ENCODE measurements around the gene RAPGEF6.
"Not testable (repeated sequence)": the region's sequence is repeated elsewhere in the genome, so short reads cannot be mapped to it uniquely, and the experiment has no call there.

The RAPGEF6 gene, protein sequence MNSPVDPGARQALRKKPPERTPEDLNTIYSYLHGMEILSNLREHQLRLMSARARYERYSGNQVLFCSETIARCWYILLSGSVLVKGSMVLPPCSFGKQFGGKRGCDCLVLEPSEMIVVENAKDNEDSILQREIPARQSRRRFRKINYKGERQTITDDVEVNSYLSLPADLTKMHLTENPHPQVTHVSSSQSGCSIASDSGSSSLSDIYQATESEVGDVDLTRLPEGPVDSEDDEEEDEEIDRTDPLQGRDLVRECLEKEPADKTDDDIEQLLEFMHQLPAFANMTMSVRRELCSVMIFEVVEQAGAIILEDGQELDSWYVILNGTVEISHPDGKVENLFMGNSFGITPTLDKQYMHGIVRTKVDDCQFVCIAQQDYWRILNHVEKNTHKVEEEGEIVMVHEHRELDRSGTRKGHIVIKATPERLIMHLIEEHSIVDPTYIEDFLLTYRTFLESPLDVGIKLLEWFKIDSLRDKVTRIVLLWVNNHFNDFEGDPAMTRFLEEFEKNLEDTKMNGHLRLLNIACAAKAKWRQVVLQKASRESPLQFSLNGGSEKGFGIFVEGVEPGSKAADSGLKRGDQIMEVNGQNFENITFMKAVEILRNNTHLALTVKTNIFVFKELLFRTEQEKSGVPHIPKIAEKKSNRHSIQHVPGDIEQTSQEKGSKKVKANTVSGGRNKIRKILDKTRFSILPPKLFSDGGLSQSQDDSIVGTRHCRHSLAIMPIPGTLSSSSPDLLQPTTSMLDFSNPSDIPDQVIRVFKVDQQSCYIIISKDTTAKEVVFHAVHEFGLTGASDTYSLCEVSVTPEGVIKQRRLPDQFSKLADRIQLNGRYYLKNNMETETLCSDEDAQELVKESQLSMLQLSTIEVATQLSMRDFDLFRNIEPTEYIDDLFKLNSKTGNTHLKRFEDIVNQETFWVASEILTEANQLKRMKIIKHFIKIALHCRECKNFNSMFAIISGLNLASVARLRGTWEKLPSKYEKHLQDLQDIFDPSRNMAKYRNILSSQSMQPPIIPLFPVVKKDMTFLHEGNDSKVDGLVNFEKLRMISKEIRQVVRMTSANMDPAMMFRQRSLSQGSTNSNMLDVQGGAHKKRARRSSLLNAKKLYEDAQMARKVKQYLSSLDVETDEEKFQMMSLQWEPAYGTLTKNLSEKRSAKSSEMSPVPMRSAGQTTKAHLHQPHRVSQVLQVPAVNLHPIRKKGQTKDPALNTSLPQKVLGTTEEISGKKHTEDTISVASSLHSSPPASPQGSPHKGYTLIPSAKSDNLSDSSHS (N-terminal part only)

DNA sequence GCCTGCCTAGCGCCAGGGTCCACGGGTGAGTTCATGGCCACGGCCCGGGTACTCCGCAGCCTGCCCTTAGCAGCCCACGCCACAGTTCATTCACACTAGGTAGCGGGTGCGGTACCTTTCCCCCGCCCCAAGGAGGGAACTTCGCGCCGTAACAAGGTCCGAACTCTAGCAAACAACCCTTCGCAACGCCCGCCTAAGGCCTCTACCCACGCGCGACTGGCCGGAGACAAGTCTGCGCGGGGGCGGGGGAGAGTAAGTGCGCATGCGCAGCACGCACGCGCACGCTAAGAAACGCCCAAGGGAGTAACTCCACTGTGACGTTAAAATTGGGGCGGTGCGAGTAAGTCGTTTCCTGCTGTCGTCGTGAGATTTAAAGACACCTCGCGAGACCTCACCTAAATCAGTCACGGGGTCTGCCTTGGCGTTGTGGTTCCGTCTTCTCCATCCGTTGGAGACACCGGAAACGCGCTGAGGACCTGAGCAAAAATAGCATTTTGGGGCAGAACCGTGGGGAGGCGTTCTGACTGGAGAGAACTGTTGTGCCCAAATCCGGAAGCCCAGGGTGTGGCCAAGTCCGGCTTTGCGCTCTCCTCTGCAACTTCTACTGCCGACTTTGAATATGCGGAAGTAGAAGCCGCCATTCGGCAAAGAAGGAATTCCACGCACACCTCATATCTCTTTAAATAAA is at the start of gene RAPGEF6:
Gene RAPGEF6 (minus strand): TSS at position 234 of the 688 bp plus-strand sequence. CDS start 199 bp downstream, at position 35.
- peak; percentile 100 for DNase-seq

DNA sequence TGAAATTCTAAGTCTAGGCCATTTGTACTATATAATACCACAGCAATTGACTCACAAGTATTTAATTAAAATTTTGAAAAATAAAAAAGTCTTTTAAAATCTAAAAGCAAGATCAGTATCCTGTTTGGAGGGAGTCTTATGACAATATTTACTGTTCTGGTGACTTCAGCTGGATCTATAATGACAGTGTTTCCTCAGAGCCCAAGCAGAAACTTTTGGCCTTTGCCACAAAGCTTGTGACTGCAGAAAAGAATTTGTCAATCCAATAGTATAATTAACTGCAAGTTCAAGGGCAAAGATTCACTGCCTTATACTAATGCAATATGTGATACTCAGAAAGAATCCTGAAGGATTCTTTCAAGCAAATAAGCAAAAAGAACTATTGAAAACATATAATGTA is 49.6 kb upstream of the RAPGEF6 start:
- DNase-seq, result peak; percentile 12

DNA sequence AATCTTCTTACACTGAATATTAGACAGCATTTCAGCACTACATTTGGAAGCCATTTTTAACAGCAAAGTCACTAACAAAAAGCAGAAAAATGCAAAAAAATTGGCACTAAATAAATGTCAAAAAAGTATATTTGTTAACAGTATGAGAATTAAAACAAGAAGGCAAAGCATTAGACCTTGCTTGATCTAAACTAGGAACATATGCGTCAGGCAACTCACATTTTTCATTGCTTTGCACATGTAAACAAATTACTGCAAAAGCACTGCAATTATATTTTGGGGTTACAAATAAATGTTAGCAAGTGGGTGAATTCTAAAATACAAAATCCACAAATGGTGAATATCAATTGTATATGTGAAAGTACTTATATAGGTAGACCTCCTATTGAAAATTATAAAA is 49.0 kb upstream of the RAPGEF6 start:
- DNase-seq, result no peak

DNA sequence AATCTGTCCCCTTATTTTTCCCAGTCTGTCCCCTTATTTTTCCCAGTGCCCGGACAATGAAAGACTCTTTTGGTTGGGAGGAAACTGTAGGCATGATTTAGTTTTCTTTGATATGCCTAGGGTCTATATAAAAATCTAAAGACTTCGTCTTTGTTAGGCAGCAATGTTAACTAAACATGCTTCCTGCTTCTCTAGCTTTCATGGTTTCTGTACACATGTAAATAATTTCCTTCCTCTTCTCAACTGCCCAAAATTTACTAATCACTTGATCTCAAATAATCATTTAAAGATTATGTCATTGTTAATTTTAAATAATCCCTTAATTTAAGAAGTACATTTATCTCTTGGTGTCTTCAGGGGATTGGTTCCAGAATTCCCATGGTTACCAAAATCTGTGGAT is 47.8 kb upstream of the RAPGEF6 start:
- peak; percentile 3 for DNase-seq

DNA sequence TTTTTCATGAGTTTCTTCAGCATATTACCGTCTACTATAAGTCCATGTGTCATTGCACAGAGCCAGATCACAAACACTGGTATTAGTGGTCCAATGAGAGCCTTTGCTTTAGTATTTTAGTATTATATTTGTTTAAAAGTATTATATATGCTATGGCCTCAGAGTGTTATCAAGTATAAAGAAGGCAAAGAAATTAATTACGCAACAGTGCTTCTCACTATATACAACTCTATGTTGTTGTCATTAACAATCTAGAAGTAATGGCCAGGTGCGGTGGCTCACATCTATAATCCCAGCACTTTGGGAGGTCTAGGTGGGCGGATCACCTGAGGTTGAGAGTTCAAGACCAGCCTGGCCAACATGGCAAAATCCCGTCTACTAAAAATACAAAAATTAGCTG is 47.1 kb upstream of the RAPGEF6 start:
- no peak for DNase-seq

DNA sequence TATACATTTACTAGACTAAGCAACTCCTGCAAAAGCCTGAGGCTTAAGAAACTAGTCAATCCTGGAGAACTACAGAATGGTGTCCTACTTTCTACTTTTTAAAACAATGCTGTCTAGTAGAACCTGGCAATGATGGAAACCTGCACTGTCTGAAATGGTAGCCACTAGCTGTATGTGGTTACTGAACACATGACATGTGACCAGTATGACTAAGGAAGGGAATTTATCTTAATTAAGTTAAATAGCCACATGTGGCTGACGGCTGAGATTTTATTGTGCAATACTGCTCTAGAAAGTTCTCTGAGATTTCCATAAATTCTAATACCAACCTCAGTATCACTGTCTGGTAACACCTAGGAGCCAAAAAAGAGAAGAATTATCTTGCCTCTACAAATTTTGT is 44.9 kb upstream of the RAPGEF6 start:
- DNase-seq, result peak; percentile 59

DNA sequence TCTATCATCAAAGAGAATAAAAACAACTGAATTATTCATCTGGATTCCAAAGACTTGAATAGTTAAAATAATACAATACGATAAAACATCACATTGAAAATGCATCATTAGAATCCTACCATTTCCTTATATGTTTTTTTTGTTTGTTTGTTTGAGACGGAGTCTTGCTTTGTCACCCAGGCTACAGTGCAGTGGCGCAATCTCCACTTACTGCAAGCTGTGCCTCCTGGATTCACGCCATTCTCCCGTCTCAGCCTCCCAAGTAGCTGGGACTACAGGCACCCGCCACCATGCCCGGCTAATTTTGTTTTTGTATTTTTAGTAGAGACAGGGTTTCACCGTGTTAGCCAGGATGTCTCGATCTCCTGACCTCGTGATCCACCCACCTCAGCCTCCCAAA is 43.2 kb upstream of the RAPGEF6 start:
- not testable (repeated sequence) for DNase-seq

DNA sequence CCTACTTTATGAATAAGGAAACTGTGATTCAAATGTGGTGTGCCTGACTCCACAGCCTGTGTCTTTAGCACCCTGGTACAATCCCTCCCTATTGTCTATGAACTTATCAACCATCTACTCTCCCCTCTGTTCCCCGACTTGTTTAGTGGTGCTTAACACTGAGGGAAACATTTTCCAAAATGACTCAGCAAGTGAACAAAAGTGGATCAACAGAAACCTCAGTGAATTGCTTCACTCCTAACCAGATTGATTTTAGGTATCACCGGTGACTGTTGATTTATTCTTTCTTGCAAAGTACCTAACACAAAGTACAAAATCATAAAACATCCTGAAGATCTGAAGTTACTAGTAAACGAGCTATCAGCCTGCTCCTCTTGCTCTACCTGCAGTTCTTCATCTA is 42.1 kb upstream of the RAPGEF6 start:
- DNase-seq, result no peak

DNA sequence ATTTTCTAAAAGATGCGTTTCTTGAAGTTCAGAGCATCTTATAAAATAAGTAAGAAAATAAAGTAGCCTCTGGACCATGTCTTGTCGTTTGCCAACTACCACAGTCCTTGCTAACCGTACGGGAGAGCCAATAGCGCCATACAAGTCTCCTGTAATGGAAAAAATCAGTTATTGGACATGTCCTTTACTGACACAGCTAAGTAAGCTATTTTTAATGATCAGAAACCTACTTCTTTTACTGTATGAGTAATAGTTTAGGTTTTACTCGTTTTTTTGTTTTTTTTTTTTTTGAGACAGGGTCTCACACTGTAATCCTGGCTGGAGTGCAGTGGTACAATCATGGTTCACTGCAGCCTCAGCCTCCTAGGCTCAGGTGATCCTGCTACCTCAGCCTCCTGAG is 37.7 kb upstream of the RAPGEF6 start:
- DNase-seq, result no peak

DNA sequence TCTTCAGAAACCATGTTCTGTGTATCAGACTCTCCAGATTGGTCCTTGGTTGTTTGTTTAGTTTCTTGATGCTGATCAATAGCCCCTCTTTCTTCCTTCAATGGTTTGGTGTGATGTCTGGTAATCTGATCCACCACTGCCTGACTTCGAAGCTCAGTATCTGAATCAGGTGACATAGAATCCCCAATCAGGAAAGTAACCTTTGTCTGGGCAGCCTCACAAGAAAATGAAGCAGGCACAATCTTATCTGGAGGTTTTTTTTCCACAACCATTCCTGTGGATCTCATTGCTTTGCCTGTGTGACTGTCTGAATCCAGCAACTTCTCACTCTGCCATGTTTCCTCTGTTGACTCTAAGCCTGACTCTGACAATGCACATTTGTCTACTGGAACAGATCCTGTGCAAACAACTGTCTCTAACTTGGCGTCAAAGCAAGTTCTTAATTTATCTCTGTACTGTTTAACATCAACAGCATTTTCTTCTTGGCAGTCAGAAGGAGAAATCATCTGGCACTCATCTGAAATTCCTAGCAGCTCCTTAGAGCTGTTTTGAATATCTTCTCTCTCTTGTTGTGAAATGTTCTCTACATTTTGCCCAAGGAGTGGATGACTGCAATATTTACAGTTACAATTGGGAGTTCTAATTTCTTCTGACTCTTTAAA is 37.1 kb upstream of the RAPGEF6 start:
- DNase-seq, result no peak

DNA sequence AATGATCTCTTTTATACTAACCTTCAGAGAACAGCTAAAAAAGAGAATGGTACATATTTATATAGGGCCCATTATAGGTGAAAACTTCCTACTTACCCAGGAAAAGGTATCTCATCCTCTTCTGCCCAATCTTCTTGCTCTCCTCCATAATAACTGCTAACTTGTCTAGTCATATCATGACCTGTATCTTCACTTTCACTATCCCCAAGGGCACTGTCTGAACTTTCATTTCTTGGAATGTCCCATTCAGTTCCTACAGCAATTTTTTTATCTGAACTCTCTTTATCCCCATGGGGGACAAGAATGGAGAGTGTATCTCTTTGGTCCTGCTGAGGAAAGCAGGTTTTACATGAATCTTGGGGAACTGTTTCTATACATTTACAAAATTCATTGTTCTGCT is 36.4 kb upstream of the RAPGEF6 start:
- DNase-seq, result peak; percentile 30

DNA sequence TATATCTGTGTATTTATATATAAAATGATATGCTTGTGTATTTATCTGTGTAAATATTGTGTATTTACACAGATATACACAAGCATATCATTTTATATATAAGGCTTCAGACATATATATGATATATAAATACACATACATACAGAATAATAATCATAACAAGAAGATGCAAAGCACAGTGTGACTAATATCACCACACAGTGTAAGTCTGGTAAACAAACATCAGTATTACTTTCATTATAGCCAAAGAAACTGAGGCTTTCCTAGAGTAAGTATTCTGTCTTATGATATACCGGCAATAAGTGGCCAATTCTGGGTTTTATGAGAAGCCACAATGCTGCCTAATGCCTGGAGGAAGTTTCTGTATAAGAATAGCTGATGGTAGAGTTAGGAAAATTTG is 29.9 kb upstream of the RAPGEF6 start:
- DNase-seq, result no peak

DNA sequence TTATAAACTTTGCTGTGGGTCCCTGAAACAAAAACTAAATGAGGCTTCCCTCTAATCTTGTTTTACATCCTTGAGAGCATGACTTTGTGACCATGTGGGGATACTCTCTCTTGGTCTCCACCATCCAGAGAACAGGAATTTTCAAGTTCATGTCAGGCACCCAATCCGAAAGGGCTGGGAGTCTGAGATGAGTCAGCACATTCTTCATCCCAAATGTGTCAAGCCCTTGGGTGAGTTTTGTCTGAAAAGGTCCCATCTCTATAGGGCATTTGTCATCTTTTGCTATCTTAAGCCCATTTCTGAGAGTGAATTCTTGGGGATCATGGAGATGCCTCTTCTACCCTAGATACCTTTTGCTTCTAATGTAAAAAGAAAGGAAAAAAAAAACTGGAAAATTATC is 26.9 kb upstream of the RAPGEF6 start:
- DNase-seq, result no peak

DNA sequence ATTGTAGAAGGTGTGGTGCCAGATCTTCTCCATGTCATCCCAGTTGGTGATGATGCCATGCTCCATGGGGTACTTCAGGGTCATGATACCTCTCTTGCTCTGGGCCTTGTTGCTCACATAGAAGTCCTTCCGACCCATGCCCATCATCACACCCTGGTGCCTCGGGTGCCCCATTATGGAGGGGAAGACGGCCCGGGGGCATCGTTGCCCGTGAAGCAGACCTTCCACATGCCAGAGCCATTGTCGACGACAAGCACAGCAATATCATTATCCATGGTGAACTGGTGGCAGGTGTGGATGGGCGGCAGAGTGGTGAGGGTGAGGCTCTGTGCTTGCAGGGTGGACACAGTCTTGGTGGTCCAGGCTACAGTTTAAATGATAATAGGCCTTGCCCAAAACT is 24.8 kb upstream of the RAPGEF6 start:
- DNase-seq, result no peak

DNA sequence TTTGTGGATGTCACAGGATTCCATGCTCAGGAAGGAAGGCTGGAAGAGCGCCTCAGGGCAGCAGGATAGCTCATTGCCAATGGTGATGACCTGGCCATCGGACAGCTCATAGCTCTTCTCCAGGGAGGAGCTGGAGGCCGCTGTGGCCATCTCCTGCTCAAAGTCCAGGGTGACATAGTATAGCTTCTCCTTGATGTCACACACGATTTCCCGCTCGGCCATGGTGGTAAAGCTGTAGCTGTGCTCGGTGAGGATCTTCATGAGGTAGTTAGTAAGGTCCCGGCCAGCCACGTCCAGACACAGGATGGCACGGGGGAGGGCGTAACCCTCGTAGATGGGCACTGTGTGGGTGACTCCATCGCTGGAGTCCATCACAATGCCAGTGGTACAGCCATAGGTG is 24.3 kb upstream of the RAPGEF6 start:
- DNase-seq, result no peak

DNA sequence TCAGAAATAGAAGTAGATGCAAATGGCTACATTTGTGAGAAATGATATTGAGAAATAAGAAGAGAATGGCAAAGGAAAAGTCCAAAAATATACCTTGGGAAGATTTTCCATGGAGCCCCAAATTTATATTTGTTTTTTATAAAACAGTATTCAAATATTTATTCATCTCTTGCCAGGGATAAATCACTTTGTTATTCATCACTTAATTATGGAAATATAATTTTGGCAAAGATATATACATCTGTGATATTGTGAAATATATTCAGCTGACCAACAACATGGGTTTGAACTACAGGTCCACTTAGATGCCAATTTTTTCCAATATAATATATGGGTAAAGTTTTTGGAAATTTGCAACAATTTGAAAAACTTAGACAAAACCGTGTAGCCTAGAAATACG is 19.7 kb upstream of the RAPGEF6 start:
- no peak for DNase-seq

DNA sequence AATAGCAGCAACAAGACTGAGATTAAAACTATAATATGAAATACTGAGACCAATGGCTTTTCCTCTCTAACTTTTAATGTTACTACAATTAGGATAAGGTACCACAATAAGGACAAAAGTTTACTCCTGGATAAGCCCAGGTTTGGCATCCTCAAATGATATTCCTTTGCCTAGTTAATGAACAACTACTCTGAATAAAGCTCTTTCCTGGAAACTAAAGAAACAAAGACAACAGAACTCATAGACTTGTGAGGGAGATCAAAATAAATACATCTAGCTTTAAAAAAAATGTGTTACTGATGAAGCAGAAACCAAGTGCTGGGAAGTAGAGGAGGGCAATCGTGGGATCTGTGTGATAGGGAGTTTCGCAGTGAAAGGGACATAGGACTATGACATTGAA is 19.3 kb upstream of the RAPGEF6 start:
- DNase-seq, result no peak

DNA sequence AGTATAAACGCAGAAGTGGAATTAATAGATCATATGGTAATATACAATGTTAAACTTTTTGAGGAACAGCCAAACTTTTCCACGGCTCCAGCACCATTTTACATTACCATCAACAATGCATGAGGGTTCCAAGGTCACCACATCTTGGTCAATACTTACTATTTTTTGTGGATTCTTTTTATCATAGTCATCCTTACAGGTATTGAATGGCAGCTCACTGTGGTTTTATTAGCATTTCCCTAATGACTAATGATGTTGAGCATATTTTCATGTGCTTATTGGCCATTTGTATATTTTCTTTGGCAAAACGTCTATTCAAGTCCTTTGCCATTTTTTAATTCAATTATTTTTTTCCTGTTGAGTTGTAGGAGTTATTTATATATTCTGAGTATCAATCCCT is 14.1 kb upstream of the RAPGEF6 start:
- DNase-seq, result no peak

DNA sequence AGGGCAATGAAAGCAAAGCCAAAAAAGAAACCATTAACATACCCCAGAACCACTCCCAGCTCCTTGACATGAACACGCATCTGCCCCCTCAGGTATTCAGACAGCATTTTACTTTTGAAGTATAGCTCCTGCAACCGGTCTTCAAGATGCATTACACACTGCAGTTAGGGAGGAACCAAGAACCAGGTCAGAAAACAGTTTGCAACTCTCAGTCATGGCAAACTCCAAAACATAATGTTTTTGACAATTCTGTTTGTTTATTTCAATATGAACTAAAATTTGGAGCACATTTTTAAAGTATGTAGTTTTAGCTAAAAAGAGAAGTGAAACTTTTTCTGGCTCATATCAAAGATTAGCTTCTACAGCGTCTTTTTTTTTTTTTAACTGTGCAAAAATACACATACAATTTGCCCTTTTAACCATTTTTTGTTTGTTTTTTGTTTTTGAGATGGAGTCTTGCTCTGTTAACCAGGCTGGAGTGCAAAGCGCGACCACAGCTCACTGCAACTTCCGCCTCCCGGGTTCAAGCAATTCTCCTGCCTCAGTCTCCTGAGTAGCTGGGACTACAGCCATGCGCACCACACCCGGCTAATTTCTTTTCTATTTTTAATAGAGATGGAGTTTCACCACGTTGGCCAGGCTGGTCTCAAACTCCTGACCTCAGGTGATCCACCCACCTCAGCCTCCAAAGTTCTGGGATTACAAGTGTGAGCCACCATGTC is 12.2 kb upstream of the RAPGEF6 start:
- peak; percentile 15 for DNase-seq

DNA sequence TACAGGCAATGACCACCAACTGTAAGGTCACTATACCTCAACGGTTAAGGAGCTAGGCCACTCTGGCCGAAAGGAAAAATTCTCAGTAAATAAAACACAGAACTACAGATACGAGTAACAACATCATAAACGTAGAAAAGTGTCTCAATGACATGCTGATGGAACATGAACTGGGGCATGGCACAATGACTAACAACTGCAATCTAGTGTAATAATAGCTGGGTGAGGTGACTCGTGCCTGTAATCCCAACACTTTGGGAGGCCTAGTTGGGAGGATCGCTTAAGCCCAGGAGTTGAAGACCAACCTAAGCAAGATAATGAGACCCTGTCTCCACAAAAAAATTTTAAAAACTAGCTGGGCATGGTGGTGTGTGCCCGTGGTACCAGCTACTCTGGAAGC is 9.8 kb upstream of the RAPGEF6 start:
- peak; percentile 20 for DNase-seq

DNA sequence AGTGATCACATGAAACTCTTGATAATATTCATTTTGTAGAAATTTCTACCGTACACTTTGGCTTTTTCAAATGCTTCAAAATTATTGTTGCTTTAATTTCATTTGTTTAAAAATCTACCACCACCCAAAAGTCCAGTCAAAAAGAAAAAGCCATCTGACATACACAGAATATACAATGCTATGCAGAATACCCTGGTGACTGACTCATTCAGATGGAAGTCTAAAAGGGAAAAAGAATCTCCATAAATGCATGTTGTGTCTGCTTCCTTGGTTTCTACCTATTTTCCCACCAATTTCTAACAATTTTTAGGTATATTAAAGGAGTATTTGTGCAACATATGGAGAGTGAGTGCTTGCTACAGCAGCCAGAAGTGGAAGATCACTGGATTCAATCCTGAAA is 9.3 kb upstream of the RAPGEF6 start:
- DNase-seq, result no peak
